Osteoblast (primary cell): ENCODE measurements around the gene MGAT4B. TPM values are rescaled to one million over a fixed set of nuclear protein-coding genes. Genes with fewer than 3 reads are reported as not detected.

ENCODE experiments used
- DNase-seq: peaks from one replicate; pipeline ENCODE4 v3.0.0; 2011; ENCODE audit warnings: low spot score, mixed read lengths; ENCODE audit not compliant: insufficient read length; ENCODE audit errors: missing footprints
- H2AFZ ChIP-seq: 2 replicates; pipeline ENCODE4 v1.6.0; 2011; ENCODE audit warnings: mild to moderate bottlenecking, low read length
- H3K27ac ChIP-seq: 2 replicates; pipeline ENCODE4 v1.5.1; 2011; ENCODE audit warnings: mild to moderate bottlenecking, low read depth, low read length, moderate library complexity
- H3K27me3 ChIP-seq: 2 replicates; pipeline ENCODE4 v1.6.0; 2012; ENCODE audit warnings: mild to moderate bottlenecking, control low read depth, inconsistent platforms, low read length, moderate library complexity; ENCODE audit not compliant: insufficient read depth
- H3K36me3 ChIP-seq: 2 replicates; pipeline ENCODE4 v1.5.1; 2011; ENCODE audit warnings: mild to moderate bottlenecking, low read length, control low read depth, moderate library complexity; ENCODE audit not compliant: insufficient read depth
- H3K4me1 ChIP-seq: 2 replicates; pipeline ENCODE4 v1.5.1; 2011; ENCODE audit warnings: mild to moderate bottlenecking, low read length, control low read depth, moderate library complexity; ENCODE audit not compliant: insufficient read depth
- H3K4me2 ChIP-seq: 2 replicates; pipeline ENCODE4 v1.6.0; 2011; ENCODE audit warnings: mild to moderate bottlenecking, low read length; ENCODE audit not compliant: insufficient read depth
- H3K4me3 ChIP-seq: fragments of 200-600 bp; sonication (generic); 3 replicates; pipeline ENCODE4 v1.5.1; 2012; ENCODE audit warnings: mild to moderate bottlenecking, low read length, inconsistent platforms; ENCODE audit not compliant: insufficient read depth
- H3K79me2 ChIP-seq: 2 replicates; pipeline ENCODE4 v1.6.0; 2012; ENCODE audit warnings: mild to moderate bottlenecking, low read length, control low read depth, inconsistent platforms; ENCODE audit not compliant: insufficient read depth
- H3K9me3 ChIP-seq: 2 replicates; pipeline ENCODE4 v1.5.1; 2011; ENCODE audit warnings: low read depth, low read length, control low read depth
- H4K20me1 ChIP-seq: 2 replicates; pipeline ENCODE4 v1.6.0; 2012; ENCODE audit warnings: mild to moderate bottlenecking, low read length, control low read depth; ENCODE audit not compliant: insufficient read depth
- CTCF ChIP-seq: IDR thresholded peaks from 2 replicates; pipeline ENCODE4 v1.5.1; 2011; ENCODE audit warnings: mild to moderate bottlenecking, low read depth, low read length, moderate library complexity; ENCODE audit errors: extremely low read depth
- total RNA-seq: library from RNA; depleted of rRNA; stranded (reverse); fragments of >200 nt; gene quantifications from 2 replicates; pipeline ENCODE4 v1.2.3, GENCODE V29; 2012

MGAT4B gene
- total RNA-seq, 1 donor = 95.9 TPM

- Histone ChIP-seq H3K27me3 (no peaks in the 10 kb centered on the region), H3K4me3 (peak overlapping the region; percentile 61), H4K20me1 (peaks cover 33% of the 10 kb centered on the region), H3K4me2 (peak overlapping the region; percentile 86), H3K27ac (peak overlapping the region; percentile 86), H3K4me1 (peaks cover 43% of the 10 kb centered on the region), H2AFZ (peak overlapping the region; percentile 49), H3K79me2 (peaks cover 47% of the 10 kb centered on the region), H3K9me3 (no peaks in the 10 kb centered on the region), H3K36me3 (peaks cover 19% of the 10 kb centered on the region)
- DNase-seq = peak; percentile 92
- TF ChIP-seq CTCF = no peak
These were observed 12.8 kb upstream of the MGAT4B start for GRCh38 chr5:179819296-179820126.

- H3K4me3 ChIP-seq = peak overlapping the region; percentile 61
- peak overlapping the region; percentile 86 for H3K4me2 ChIP-seq
- peaks cover 26% of the 10 kb centered on the region for H4K20me1 ChIP-seq
- H3K79me2 ChIP-seq = peaks cover 40% of the 10 kb centered on the region
- DNase-seq = peak; percentile 99
- TF ChIP-seq CTCF = no peak
- H3K27ac ChIP-seq = peak overlapping the region; percentile 86
- no peaks in the 10 kb centered on the region for H3K27me3 ChIP-seq
- H2AFZ ChIP-seq = peak overlapping the region; percentile 42
- H3K9me3 ChIP-seq = no peaks in the 10 kb centered on the region
- peaks cover 43% of the 10 kb centered on the region for H3K4me1 ChIP-seq
- peaks cover 12% of the 10 kb centered on the region for H3K36me3 ChIP-seq
These were observed 12.2 kb upstream of the MGAT4B start for GRCh38 chr5:179818746-179819295.

DNA sequence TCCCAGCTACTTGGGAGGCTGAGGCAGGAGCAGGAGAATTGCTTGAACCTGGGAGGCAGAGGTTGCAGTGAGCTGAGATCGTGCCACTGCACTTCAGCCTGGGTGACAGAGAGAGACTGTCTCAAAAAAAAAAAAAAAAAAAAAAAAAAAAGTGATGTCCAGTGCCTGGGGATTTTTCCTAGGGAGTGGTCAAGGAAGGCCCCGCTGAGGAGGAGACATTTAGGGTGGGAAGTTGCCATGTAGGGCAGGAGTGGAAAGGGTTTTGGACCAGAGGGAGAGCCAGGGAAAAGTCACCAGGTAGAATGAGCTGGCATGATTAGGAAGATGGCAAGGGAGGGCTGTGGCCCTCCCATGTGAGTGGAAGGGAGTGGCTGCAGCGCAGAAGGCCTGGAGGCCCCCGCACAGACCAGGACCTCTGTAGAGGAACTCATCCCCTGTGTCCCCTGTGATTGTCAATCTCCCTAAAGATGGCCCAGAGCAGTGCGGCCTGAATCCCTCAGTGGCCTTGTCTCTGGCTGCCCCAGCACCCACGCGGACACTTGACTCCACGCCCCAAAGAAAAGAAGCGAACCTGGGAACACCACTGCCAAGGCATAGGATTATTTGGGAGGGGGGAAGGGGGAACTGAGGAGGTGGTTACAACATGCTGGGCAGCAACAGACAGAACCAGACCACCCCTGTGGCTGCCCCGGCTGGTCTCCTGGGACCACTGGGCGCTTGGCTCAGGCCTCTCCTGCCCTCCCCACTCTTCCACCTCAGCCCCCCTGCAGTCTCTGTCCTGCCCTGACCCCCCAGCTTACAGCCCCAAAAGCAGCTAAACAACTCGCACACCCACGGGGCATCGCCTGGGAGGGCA lies 11.5 kb upstream of the MGAT4B start:
- no peak for TF ChIP-seq CTCF
- peaks cover 33% of the 10 kb centered on the region for H3K79me2 ChIP-seq
- H3K27ac ChIP-seq = peak overlapping the region; percentile 86
- peaks cover 43% of the 10 kb centered on the region for H3K4me1 ChIP-seq
- peaks cover 19% of the 10 kb centered on the region for H4K20me1 ChIP-seq
- H3K9me3 ChIP-seq = no peaks in the 10 kb centered on the region
- H3K27me3 ChIP-seq = no peaks in the 10 kb centered on the region
- peak; percentile 71 for DNase-seq
- H3K36me3 ChIP-seq = peaks cover 6% of the 10 kb centered on the region
- peak overlapping the region; percentile 42 for H2AFZ ChIP-seq
- peak overlapping the region; percentile 86 for H3K4me2 ChIP-seq
- peak overlapping the region; percentile 61 for H3K4me3 ChIP-seq
